GM19438 (cell line): ENCODE results near the gene MED12L.
A peak's percentile ranks its signal among the peaks of the same experiment; 100 is the strongest.
"Not testable (repeated sequence)": the region's sequence is repeated elsewhere in the genome, so short reads cannot be mapped to it uniquely, and the experiment has no call there.

Experiments
- ATAC-seq: cut with Tn5 transposase; IDR thresholded peaks from one replicate; pipeline ENCODE4 v1.9.1; 2021; ENCODE audit warnings: low read depth; ENCODE audit not compliant: unreplicated experiment

The MED12L gene, protein sequence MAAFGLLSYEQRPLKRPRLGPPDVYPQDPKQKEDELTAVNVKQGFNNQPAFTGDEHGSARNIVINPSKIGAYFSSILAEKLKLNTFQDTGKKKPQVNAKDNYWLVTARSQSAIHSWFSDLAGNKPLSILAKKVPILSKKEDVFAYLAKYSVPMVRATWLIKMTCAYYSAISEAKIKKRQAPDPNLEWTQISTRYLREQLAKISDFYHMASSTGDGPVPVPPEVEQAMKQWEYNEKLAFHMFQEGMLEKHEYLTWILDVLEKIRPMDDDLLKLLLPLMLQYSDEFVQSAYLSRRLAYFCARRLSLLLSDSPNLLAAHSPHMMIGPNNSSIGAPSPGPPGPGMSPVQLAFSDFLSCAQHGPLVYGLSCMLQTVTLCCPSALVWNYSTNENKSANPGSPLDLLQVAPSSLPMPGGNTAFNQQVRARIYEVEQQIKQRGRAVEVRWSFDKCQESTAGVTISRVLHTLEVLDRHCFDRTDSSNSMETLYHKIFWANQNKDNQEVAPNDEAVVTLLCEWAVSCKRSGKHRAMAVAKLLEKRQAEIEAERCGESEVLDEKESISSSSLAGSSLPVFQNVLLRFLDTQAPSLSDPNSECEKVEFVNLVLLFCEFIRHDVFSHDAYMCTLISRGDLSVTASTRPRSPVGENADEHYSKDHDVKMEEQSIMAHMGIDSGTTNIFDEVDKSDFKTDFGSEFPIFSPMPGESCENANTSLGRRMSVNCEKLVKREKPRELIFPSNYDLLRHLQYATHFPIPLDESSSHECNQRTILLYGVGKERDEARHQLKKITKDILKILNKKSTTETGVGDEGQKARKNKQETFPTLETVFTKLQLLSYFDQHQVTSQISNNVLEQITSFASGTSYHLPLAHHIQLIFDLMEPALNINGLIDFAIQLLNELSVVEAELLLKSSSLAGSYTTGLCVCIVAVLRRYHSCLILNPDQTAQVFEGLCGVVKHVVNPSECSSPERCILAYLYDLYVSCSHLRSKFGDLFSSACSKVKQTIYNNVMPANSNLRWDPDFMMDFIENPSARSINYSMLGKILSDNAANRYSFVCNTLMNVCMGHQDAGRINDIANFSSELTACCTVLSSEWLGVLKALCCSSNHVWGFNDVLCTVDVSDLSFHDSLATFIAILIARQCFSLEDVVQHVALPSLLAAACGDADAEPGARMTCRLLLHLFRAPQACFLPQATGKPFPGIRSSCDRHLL (N-terminal part only)

DNA sequence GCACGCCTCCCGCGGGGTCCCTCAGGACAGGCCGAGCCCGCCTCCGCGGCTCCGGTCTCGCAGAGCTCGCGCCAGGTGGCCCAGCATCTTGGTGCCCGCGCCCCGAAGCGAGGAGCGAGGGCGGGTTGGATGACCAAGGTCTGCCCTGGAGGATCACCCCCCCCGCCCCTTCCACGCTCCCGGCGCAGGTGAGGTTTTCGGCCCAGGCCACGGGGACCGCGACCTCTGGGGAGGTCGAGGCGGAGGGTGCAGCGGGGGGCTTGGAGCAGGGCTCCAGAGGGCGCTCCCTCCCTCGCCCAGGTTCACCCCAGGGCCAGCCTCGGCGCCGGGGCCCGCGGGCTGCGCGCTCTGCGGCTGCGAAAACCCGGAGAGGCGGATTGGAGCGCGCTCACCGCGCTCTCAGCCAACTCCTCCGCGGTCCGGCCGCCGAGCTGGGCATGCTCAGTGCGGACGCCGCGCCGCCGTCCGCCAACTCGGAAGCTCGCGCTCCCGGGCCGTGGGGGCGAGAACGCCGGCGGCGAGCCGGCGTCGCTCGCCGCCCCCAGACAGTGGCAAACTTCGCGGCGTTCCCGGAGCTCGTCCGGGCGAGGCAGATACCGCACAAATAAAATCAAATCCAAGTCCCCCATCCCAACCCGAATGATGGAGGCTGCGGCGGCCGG, at the start of gene MED12L:
TSS of gene MED12L (plus strand) at position 438 of the 662 bp plus-strand sequence. CDS start 1,263 bp downstream, outside the sequence.
- peak; percentile 65 for ATAC-seq

DNA sequence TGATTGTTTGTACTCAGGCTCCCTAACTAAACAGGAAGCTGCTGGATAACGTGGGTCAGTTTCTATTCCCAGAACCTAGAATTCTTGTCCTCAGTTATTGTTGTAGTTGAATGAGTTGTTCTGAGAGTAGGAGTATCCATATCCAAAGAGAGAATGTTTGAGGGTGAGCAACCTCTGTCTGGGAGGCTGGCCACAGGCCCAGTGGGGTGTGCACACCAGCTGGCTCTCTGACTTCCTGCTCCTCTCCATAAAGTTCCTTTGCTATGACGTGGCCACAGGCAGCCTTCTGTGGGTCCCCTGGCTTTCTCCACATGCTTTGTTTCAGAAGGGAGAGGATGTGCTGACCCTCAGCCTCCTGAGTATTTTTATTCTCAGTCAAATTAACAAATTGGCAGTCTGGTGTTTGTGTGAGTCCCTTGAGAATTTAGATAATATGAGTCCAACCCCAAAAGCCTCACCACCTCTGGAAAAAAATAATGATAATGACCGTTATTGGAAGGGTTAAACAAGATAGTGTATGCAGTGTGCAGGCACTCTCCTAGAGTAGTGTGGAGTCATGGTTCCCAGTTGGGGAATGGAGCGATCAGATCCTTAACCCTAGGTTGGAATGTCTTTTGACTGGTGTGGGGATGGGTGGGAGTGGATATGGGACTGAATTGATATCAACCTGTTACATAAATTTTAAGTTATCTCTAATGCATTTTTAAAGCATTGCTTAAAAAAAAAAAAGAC, 47.6 kb upstream of the MED12L start:
- ATAC-seq: no peak

DNA sequence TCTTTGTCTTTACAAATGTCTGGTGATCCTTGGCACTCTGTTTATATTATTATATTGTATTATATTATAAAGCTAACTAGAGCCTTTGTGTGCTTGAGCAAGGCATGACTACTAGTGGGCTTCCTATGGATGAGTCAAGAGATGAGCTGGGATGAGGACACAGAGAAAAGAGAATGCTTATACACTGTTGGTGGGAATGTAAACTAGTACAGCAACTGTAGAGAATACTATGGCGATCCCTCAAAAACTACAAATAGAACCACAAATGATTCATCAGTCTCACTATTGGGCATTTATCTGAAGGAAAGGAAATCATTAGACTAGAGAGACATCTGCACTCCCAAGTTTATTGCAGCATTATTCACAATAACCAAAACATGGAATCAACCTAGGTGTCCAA, 40.8 kb upstream of the MED12L start:
- ATAC-seq: no peak

DNA sequence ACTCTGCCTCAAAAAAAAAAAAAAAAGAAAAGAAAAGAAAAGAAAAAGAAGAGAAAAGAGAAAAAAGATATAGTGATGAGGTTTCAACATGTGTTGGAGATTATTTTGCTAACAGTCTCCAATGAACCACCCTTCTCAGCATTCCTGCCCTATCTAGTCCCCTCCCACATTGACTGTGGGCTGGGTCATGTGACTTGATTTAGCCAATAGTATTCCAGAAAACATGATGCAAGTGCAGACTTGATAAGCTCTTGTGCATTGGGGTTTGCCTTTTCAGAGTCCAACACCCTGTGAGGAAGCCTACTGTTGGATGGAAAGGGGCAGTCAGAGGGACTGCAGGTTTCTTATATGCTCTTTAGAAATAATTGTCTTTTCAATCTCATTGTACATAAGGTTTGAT, 37.8 kb upstream of the MED12L start:
- no peak for ATAC-seq

DNA sequence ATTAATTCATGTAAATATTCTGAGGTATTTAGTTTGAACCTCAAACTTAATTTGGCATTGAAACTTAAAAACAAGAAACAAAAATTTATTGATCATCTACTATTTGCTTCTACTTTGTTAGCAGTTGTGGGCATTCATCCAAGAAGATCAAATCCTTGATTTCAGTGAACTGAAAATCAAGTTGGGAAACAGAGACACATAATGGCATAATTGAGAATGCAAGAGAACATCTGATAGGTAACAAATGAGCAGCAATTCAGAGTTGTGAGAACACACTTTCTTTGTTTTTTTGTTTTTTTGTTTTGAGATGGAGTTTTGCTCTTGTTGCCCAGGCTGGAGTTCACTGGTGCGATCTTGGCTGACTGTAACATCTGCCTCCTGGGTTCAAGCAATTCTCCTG, 33.9 kb upstream of the MED12L start:
- no peak for ATAC-seq

DNA sequence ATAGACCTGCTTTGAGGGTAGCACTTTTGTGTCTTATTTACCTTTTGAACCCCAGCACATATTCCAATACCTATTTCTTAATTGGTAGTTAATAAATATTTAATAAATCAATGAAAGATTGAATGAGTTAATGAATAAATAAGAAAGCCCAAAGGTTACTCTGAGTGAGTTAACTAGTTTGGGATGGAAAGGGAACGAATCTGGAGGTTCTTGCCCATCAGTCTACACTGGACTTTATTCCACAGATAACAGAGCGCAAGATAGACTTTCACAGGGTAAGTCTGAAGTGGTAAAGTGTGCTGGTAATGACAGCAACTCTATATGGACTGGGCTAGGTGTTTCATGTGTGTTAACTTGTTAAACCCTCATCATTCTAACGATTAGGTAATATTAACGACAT, 33.1 kb upstream of the MED12L start:
- ATAC-seq: no peak

DNA sequence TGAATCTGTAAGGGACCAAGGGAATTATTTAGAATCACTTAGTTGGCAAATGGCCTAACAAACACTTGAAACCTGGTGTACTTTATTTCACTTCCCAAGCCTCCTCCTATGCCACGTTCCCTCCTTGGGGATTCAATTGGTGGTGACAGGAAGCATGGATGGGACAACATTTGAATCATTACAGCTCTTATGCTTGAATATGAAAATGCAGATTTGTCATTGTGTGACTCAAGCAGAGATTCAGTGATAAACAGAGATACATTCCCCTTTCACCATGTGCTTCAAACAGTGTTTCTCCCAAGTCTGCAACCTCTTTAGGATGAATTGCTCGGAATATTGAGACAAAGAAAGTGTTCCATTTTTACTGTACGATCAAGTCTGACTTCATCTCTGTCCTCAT, 32.7 kb upstream of the MED12L start:
- ATAC-seq: no peak

DNA sequence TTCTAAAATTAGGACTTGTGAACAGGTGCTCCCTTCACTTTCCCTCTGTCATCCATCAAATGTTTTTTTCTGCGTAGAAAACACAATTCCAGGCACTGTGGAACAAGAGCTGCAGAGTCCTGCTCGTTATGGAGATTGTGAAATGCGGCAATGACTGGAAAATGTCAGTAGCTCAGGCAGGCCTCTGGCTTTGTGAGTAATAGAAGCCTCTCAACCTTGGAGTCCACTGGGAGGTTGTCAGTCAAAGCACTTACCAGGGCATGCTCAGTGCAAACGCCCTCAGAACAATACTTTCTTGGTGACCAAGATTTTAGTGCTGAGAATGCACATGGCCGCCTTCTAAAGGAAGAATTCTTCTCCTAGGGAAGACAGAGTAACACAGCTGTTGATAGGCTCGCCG, 26.7 kb upstream of the MED12L start:
- no peak for ATAC-seq

DNA sequence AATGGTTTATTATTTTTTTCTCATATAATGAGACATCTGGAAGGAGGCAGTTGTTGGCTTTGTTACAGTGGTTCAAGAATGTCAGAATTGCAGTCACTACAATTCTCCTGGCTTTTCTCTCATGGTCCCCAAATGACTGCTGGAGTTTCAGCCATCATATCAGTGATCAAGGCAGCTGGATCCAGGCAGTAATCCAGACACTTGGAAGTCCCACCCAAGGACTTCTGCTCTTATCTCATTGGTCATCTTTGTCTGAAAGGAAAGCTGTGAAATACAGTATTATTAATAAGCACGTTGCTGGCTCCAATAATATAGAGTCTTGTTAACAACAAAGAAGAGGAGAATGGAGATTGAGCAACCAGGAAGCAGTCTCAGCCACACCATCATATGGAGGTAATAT, 22.9 kb upstream of the MED12L start:
- ATAC-seq: no peak

DNA sequence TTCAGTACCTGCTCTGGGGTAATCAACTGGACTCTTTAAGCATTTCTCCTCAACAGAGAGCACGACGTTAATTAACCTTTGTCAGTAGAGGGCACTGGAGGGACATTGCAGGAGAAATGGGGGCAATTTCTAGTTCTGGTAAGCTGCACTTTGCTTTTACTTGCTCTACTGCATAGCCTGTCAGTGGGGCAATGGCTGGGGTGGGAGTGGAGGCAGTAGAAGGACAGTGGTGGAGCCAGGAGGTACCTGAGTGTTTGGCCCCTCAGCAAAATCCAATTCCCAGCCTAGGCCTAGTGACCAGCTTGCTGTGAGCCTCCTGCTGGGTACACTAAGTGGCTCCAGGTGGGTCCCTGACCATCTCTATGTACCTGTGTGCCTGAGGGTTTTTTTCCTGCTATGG, 18.3 kb upstream of the MED12L start:
- ATAC-seq: peak; percentile 77

DNA sequence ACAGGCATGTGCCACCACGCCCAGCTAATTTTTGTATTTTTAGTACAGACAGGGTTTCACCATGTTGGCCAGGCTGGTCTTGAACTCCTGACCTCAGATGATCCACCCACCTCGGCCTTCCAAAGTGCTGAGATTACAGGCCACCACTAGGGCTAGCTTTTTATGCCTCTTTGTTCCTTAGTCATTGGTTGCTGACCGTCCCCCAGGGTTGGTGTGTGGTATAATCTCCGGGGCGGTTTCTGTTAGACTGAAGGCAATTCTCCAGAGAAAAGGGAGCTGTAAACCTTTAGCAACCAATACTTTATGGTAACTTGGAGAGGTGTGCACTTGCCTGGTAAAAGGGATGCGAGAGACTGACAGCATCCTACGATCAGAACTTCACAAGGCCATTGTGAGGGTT, 12.6 kb upstream of the MED12L start:
- not testable (repeated sequence) for ATAC-seq

DNA sequence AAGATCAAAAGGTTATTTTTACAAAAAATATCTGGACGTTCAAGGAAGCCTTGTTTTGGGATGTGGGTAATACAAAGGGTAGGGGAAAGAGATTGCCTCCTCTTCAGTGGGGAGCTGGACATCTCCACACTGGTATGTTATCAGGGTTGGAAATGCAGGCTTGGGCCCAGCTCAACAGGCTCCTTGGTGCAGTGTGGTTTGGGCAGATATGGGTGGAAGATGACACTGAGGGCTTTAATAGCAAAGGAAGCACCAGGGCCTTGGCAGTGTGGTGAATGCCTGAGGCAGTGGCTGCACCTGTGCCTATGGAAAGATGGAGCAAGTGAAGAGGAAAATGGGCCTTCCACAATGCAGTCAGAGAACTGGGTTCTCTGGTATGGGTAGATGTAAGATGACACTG, 11.2 kb upstream of the MED12L start:
- ATAC-seq: no peak

DNA sequence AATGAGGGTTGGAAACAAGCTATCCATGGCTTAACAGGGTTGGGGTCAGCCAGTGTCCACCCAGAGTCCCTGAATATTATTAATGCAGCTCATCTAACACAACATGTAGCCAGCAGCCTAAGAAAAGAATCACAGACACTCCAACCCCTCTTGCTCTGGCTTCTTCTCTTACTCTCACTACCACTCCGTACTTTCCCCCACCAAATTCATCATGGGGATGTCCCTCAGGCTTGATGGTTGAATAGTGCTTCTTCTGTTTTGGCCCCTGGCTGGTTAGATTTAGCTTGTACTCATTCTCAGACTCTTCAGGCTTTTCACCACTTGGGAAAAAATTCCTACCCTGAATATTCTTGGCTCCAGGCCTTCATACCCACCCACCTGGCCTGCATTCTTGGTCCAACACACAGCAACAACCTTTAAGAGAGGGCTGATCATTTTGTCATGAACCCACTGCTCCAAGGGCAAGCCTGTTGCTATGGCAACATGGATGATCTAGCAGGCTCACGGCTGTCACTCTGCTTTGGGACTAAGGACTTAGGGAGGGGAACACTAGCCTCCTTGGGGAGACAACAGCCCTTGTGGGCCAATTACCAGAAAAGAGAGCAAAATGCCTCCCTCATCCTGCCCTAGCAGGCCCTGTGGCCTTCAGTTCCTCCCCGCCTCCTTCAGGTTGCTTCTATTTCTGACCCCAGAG, 9.4 kb upstream of the MED12L start:
- no peak for ATAC-seq

DNA sequence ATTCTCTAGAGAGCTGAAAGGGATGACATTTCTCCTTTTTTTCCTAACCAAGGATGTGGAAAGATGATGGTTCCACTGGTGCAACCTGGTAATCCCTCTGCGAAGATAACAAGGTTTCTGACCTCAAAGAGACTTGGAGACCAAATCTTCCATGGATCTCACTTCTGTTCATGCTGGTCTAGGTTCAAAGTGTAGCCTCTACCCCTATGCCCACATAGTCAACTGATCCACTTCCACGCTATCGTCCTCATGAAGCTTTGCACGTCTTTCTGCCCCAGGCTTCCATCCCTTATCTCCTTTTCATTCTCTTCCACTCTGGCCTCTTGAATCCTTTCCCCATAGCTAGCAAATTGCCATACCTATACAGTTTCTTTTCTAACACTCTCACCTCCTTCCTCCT, 8.8 kb upstream of the MED12L start:
- no peak for ATAC-seq

DNA sequence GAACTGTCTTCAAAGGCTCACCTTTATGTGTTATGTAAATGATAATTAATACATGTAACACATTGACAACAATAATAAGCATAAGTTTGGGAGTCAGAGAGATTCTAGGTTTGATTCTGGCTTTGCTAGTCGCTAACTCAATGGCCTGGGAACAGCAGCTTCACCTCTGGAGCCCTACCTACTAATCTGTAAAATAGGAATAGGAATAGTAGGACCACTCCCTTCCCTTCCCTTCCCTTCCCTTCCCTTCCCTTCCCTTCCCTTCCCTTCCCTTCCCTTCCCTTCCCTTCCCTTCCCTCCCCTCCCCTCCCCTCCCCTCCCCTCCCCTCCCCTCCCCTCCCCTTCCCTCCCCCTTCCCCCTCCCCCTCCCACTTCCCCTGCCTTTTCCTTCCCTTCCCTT, 4.4 kb upstream of the MED12L start:
- ATAC-seq: not testable (repeated sequence)

DNA sequence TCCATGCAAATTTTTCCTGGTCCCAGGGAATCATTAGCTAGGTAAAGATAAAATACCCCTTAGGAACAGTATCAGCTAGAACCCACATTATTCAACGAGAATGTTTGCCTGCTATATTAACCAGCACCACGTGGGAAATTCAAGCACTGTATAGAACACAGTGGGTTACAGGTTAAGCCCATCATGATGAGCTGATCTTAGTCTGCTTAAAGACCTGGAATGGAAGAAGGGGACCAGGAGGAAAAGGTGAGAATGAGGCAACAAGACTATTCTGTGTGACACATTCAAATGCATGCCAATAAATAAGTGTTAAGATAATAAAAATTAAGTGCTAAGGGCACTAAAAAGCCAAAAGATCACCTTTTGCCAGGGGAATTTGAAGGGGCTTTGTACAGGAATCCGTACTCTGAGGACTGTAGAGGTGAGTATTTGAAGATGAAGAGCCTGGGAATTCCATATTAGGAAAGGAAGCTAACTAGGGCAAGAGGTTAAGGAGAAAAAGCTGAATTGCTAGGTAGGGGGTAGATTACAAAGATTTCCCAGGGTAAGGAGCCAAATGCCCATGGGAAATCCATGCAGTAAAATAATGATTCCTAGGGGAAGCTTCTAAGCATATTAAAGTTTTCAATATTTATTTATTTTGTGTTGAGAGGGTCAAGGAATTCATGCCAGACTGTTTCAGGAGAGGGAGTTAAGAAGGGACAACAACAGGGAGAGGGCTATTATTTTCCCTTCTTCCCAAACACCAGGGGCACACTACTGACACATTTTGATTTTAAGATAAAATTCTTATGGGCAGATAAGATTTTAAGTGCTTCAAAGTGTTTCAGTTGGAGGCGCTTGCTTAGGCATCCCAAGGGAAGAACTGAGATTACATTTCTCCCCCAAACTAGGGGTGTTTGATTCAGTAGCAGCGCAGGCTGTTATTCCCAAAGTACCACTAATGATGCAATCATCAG, 2.3 kb upstream of the MED12L start:
- no peak for ATAC-seq

DNA sequence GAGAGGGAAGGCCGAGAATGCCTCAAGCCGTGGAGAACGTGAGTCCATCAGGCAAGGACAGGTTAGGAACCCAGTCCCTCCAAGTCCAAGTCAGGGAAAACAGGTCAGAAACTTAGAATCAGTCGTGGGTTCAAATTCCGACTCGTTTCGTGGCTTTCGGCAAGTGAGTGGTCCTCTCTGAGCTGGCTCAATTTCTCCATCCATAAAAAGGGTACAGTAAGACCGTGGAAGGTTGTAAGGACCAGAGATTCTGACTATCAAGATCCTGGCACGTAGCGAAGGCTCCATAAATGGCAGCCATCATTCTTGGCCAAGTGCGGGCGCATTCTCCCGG, 604 bp upstream of the MED12L start:
- no peak for ATAC-seq

DNA sequence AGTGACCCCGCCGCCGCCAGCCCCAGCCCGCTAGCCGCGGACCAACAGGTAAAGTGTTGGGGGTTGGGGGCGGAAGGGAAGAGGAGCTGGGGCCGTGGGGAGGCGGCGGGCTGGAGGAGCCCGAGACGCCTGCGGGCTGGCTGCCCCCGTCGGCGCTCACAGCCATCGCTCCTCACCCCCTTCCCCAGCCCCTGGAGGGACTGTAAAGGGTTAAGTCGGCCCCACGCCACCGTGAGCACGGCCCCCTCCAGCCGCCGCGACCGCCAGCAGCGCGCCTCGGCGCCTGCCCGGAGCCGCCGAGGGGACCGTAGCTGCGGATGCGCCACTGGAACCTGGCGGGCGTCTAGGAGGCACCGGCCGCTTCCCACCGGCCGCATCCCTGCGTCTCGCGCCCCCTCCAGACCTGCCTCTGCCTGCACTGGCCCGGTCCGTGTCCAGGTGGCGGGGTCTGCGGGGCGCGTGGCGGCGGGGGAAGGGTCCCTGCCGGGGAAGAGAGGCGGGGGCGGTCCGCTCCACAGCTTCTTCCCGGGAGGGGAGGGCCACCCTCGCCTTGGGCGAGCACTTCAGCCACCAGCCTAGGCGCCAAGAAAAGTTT, 522 bp downstream of the MED12L start:
- ATAC-seq: peak; percentile 28
